ENCODE results near the gene SIMC1.

DNA sequence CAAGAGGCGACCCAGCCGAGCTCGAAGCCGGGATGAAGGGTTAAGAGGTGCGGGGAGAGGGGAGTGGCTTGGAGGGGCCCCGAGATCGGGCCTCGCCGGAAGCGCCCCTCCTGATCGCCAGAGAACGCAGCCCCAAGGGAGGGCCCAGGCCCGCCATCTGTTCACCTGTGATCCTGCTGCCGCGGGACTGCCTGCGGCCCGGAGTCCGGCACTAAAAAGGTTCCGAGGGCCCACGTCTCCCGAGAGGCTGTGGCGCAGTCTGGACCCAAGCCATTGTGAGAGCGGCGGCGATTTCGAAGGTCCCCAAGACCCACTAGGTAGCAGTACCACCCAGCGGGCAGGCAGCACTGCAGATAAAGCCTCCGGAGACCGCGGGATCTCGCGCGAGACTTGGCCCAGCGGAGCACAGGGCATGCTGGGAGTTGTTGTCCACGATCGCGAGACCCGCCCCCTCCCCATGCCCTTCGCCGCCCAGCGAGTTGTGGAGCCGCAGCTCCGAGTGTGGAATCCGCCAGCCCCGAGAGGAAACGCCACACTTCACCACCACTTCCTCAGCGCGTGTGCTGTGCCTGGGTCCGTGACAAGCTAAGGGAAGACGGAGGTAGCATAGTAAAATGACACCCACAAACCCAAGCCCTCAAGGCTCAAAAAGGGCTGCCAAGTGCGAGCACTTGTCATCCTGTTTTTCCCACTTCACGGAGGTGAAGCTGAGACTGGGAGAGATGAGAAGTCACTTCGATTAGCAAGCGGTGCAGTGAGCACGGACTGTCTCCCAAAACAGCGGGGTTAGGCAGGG lies 123.4 kb downstream of the SIMC1 start, which contains the start of gene KIAA1191:
- TF ChIP-seq, protein P1, sequence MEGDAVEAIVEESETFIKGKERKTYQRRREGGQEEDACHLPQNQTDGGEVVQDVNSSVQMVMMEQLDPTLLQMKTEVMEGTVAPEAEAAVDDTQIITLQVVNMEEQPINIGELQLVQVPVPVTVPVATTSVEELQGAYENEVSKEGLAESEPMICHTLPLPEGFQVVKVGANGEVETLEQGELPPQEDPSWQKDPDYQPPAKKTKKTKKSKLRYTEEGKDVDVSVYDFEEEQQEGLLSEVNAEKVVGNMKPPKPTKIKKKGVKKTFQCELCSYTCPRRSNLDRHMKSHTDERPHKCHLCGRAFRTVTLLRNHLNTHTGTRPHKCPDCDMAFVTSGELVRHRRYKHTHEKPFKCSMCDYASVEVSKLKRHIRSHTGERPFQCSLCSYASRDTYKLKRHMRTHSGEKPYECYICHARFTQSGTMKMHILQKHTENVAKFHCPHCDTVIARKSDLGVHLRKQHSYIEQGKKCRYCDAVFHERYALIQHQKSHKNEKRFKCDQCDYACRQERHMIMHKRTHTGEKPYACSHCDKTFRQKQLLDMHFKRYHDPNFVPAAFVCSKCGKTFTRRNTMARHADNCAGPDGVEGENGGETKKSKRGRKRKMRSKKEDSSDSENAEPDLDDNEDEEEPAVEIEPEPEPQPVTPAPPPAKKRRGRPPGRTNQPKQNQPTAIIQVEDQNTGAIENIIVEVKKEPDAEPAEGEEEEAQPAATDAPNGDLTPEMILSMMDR (IDR thresholded peaks at IDR 0.05) = no peak
- TF ChIP-seq ZNF232 (CRISPR knock-in tag; IDR thresholded peaks at IDR 0.05) = no peak
- TF ChIP-seq ELF4 (CRISPR knock-in tag; IDR thresholded peaks at IDR 0.05; ENCODE audit: low read depth) = no peak
- no peak for TF ChIP-seq KAT7 (CRISPR knock-in tag; IDR thresholded peaks at IDR 0.05; ENCODE audit: borderline replicate concordance)
